Large intestine (tissue), 3 donors: Measurements from ENCODE around the gene SPATA16. TPM values are rescaled to one million over a fixed set of nuclear protein-coding genes. Genes with fewer than 3 reads are reported as not detected.

ENCODE experiments used
- DNase-seq, 2 donors: peaks; one replicate each; pipeline versions ENCODE4 v3.0.0 to v3.0.0-alpha.2; 2013
- H3K27ac ChIP-seq: one replicate; pipeline ENCODE4 v1.5.1; 2013; ENCODE audit warnings: low read length
- H3K27me3 ChIP-seq: 2 replicates; pipeline ENCODE4 v1.6.1; 2013; ENCODE audit warnings: low read length; ENCODE audit not compliant: control insufficient read depth, insufficient read depth
- H3K36me3 ChIP-seq: 2 replicates; pipeline ENCODE4 v1.6.1; 2013; ENCODE audit warnings: low read length; ENCODE audit not compliant: control insufficient read depth, insufficient read depth
- H3K4me1 ChIP-seq: one replicate; pipeline ENCODE4 v1.6.1; 2013; ENCODE audit warnings: low read length; ENCODE audit not compliant: control insufficient read depth, insufficient read depth
- H3K4me3 ChIP-seq: one replicate; pipeline ENCODE4 v1.5.1; 2013; ENCODE audit warnings: low read length
- H3K9me3 ChIP-seq: one replicate; pipeline ENCODE4 v1.6.1; 2013; ENCODE audit warnings: mild to moderate bottlenecking, low read depth, low read length, moderate library complexity; ENCODE audit not compliant: control insufficient read depth
- WGBS: methylation state at CpG from one replicate; pipeline ENCODE4 v1.1.5; 2013; ENCODE audit warnings: low lambda C conversion rate; ENCODE audit not compliant: insufficient coverage; 5-methylcytosine and 5-hydroxymethylcytosine counted together
- polyA plus RNA-seq: library from polyadenylated mRNA; unstranded; fragments of 120-200 nt; gene quantifications from one replicate; pipeline ENCODE4 v1.2.1, GENCODE V29; 2013

The SPATA16 gene
- polyA plus RNA-seq, 1 donor = not detected

DNA sequence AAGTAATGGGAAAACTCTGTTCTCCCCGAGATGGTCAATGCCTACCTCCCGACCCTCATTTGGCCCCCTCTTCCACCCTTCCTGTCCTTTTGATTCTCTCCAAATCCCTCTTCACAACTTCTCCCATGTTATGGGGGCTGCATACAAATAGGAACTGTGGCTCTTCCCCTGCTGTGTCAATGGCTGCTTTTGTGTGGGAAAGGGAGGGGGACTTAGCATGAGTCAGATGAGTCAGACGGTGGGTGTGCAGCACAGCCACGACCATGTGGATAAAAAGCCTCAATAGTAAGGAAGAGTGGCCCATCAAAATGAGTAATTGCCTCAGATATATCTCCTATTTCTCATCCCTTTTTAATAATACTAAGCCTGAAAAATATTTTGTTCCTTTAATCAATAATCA, 31.9 kb downstream of the SPATA16 start:
- Histone ChIP-seq H3K9me3 (no peaks in the 10 kb centered on the region), H3K27ac (no peak overlapping the region), H3K4me3 (no peak overlapping the region), H3K4me1 (no peaks in the 10 kb centered on the region), H3K27me3 (no peaks in the 10 kb centered on the region), H3K36me3 (no peaks in the 10 kb centered on the region)
- DNase-seq = no peak
- 92% methylated on average over 2 of the region's 4 CpGs for WGBS

DNA sequence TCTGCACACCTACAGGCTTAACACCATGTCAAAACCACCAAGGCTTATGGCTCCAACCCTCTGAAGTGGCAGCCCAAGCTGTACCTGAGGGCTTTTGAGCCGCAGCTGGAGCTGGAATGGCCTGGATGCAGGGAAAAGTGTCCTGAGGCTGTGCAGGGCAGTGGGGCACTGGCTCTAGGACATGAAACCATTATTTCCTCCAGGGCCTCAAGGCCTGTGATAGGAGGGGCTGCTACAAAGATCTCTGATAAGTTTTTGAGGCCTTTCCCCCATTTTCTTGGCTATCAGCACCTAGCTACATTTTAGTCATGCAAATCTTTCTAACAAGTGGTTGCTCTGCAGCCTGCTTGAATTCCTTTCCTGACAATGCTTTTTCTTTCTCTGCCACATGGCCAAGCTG, 37.6 kb downstream of the SPATA16 start:
- Histone ChIP-seq H3K4me3 (no peak overlapping the region), H3K36me3 (no peaks in the 10 kb centered on the region), H3K9me3 (no peaks in the 10 kb centered on the region), H3K4me1 (no peaks in the 10 kb centered on the region), H3K27me3 (no peaks in the 10 kb centered on the region), H3K27ac (no peak overlapping the region)
- DNase-seq = no peak
- WGBS = no CpG with 5 or more reads among the region's 1 CpG

DNA sequence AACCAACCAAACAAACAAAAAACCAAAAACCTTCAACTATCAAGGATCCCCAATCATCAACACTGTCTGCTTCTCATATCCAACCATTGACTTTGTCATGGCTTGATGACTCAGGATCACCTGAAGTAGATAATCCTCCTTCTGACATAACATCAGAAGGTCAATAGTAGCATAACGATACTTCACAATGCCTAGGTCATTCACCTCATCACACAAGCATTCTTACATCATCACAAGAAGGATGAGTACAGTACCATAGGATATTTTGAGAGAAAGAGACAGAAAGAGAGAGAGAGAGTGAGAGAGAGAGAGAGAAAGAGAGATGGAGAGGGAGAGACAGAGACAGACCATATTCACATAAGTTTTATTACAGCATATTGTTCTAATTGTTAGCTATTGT, 42.1 kb downstream of the SPATA16 start:
- H3K4me1 ChIP-seq = no peaks in the 10 kb centered on the region
- H3K4me3 ChIP-seq = no peak overlapping the region
- H3K9me3 ChIP-seq = no peaks in the 10 kb centered on the region
- no peaks in the 10 kb centered on the region for H3K27me3 ChIP-seq
- no peaks in the 10 kb centered on the region for H3K36me3 ChIP-seq
- DNase-seq = no peak
- no CpG with 5 or more reads among the region's 1 CpG for WGBS
- no peak overlapping the region for H3K27ac ChIP-seq

DNA sequence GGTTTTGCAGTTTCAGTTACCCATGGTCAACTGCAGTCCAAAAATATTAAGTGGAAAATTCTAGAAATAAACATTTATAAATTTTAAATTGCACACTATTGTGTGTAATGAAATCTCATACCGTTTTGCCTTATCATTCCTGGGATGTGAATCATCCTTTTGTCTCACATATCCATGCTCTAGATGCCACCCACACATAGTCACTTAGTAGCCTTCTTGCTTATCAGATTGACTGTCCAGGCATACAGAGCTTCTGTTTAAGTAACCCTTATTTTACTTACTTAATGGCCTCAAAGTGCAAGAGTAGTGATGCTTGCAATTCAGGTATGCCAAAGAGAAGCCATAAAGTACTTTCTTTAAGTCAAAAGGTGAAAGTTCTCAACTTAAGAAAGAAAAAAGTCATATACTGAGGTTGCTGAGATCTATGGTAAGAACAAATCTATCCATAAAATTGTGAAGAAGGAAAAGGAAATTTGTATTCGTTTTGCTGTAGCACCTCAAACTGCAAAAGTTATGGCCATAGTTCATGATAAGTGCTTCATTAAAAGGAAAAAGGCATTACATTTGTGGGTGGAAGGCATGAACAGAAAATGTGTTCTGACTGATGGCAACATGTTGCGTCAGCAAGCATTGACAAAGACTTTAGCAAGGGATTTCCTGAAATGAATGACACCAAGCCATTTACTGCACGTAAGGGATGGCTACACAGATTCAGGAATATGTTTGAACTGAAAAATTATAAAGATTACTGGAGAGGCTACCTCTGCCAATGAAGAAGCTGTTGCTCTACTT, 43.8 kb downstream of the SPATA16 start:
- H3K36me3 ChIP-seq = no peaks in the 10 kb centered on the region
- H3K27me3 ChIP-seq = no peaks in the 10 kb centered on the region
- DNase-seq = no peak
- no peaks in the 10 kb centered on the region for H3K9me3 ChIP-seq
- H3K4me3 ChIP-seq = no peak overlapping the region
- no peaks in the 10 kb centered on the region for H3K4me1 ChIP-seq
- no peak overlapping the region for H3K27ac ChIP-seq
- 100% methylated on average over 1 of the region's 4 CpGs for WGBS

- Histone ChIP-seq H3K36me3 (no peaks in the 10 kb centered on the region), H3K27ac (no peak overlapping the region), H3K9me3 (no peaks in the 10 kb centered on the region), H3K4me3 (no peak overlapping the region), H3K4me1 (no peaks in the 10 kb centered on the region), H3K27me3 (no peaks in the 10 kb centered on the region)
- no peak for DNase-seq
- 92% methylated on average over 2 of the region's 3 CpGs for WGBS
Observed at GRCh38 chr3:173096140-173096539, 44.9 kb downstream of the SPATA16 start.

DNA sequence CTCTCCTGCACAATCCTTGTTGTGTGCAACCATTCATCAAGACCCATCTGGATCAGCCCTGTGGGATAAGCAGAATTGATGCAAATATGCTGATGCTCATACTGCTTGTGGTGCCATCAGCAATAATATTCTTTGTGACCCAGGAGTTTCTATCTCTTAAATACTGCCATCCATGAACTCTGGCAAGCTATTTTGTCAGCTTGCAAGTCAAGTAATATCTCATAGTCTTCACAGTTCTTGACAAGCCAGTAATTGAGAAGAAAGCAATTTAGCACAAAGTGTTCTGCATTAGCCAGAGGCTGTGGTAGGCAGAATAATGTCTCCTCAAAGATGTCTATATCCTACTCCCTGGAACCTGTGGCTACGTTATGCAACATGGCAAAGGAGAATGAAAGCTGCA, 49.0 kb downstream of the SPATA16 start:
- no peak overlapping the region for H3K4me3 ChIP-seq
- H3K36me3 ChIP-seq = no peaks in the 10 kb centered on the region
- no peak overlapping the region for H3K27ac ChIP-seq
- no peaks in the 10 kb centered on the region for H3K9me3 ChIP-seq
- H3K4me1 ChIP-seq = no peaks in the 10 kb centered on the region
- WGBS = no CpG with 5 or more reads among the region's 1 CpG
- DNase-seq = no peak
- H3K27me3 ChIP-seq = no peaks in the 10 kb centered on the region

DNA sequence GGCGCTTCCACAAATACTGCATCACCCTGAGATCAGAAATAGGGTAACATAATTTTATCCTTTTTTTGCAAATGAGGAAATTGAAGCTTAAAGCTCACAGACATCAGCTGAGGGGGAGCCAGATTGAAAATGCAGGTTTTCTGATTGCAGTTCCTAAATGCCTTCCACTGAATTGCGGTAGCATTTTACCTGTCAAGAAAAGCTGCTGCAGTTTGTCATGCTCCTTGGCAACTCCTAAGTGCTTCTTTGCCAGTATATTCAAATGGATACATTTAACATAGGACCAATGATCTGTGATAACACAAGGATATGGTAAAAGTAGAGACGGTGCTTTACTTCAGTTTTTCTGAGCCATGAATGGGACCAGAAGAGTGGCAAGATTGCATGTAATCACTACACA, 50.5 kb downstream of the SPATA16 start:
- H3K36me3 ChIP-seq = no peaks in the 10 kb centered on the region
- H3K4me1 ChIP-seq = no peaks in the 10 kb centered on the region
- no peak for DNase-seq
- no peaks in the 10 kb centered on the region for H3K27me3 ChIP-seq
- no peaks in the 10 kb centered on the region for H3K9me3 ChIP-seq
- no peak overlapping the region for H3K4me3 ChIP-seq
- no peak overlapping the region for H3K27ac ChIP-seq
- 100% methylated on average over 2 of the region's 3 CpGs for WGBS

GRCh38 chr3:173089283-173089682, 51.8 kb downstream of the SPATA16 start:
- Histone ChIP-seq H3K27ac (no peak overlapping the region), H3K27me3 (no peaks in the 10 kb centered on the region), H3K36me3 (no peaks in the 10 kb centered on the region), H3K4me3 (no peak overlapping the region), H3K4me1 (no peaks in the 10 kb centered on the region), H3K9me3 (no peaks in the 10 kb centered on the region)
- 44% methylated on average over 4 of the region's 6 CpGs for WGBS
- no peak for DNase-seq

DNA sequence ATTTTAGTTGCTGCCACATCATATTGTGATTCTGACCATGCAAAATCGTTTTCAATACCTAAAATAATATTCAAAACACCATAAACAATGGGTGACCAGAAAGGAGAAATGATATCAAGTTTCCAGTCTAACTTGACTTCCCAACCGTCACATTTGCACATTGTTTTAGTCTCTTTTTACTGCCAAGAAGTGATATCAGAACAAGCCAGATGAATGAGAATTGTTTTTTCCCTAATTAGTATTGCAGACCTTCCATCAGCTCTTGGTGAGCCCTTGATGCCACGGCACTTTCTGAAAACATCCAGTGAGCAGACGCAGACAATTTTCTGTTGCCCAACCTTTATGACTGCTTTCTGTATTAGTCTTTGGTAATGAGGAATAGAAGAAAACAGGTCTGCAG, 62.5 kb downstream of the SPATA16 start:
- Histone ChIP-seq H3K27ac (no peak overlapping the region), H3K9me3 (no peaks in the 10 kb centered on the region), H3K4me3 (no peak overlapping the region), H3K27me3 (no peaks in the 10 kb centered on the region), H3K4me1 (no peaks in the 10 kb centered on the region), H3K36me3 (no peaks in the 10 kb centered on the region)
- DNase-seq = no peak
- 80% methylated on average over 1 of the region's 4 CpGs for WGBS

- H3K4me3 ChIP-seq = no peak overlapping the region
- no peaks in the 10 kb centered on the region for H3K9me3 ChIP-seq
- no peaks in the 10 kb centered on the region for H3K4me1 ChIP-seq
- no peaks in the 10 kb centered on the region for H3K27me3 ChIP-seq
- DNase-seq = no peak
- no peak overlapping the region for H3K27ac ChIP-seq
- WGBS = 100% methylated on average over 1 of the region's 4 CpGs
- H3K36me3 ChIP-seq = no peaks in the 10 kb centered on the region
Observed at GRCh38 chr3:173066044-173067004, 74.7 kb downstream of the SPATA16 start.
